Breast epithelium (tissue), 3 donors: ENCODE measurements around the gene PADI4.

Experiments used
- CTCF ChIP-seq, 3 donors: fragments of 450-650 bp; IDR thresholded peaks; one replicate each; pipeline ENCODE4 v1.5.1; 2016 to 2017; ENCODE audit warnings: antibody characterized with exemption in 3 of 3, mild to moderate bottlenecking in 3 of 3, moderate library complexity in 3 of 3
- POLR2A ChIP-seq: fragments of 450-650 bp; IDR thresholded peaks from one replicate; pipeline ENCODE4 v1.6.1; 2016; ENCODE audit warnings: antibody characterized with exemption, mild to moderate bottlenecking, moderate library complexity

DNA sequence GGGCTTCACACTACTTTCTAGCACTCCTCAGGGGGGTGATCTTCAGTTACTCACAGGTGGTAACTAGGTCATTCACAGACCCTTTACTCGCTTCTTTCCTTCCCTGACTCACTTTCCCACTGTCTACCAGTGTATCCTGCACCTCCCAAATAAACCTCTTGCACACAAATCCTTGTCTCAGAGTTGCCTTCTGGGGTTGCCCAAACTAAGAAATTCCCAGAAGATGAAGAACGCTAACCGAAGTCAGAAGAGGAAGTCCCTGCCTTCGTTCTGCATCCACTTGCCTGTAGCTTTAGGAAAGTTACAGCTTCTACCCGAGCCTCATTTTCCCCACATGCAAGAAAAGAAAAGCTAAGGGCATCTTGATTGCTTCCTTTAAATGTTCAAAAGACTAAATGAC, 11.9 kb upstream of the PADI4 start:
- TF ChIP-seq CTCF (IDR thresholded peaks at IDR 0.05): no peak
- TF ChIP-seq POLR2A: no peak
